OCI-LY1 (cell line): Measurements from ENCODE around the gene PACS2.

Source experiments
- CTCF ChIP-seq: fragments of 200-600 bp; sonication (generic), shearing (Covaris generic); IDR thresholded peaks from 2 replicates; pipeline ENCODE4 v1.5.1; 2017; ENCODE audit warnings: mild to moderate bottlenecking, antibody characterized with exemption, low read length, moderate library complexity, mixed read lengths
- EZH2 ChIP-seq: fragments of 200-600 bp; sonication (generic), shearing (Covaris generic); IDR thresholded peaks from 2 replicates; pipeline ENCODE4 v1.8.0; 2017; ENCODE audit warnings: borderline replicate concordance, mixed run types, mild to moderate bottlenecking, antibody characterized with exemption, low read length, moderate library complexity, mixed read lengths

GRCh38 chr14:105325716-105326567 lies 11.4 kb downstream of the PACS2 start:
- TF ChIP-seq EZH2 = no peak
- no peak for TF ChIP-seq CTCF
